ENCODE data around the gene APOBEC3G.

Gene APOBEC3G

GRCh38 chr22:39110631-39111561, 33.8 kb downstream of the APOBEC3G start:
- Histone ChIP-seq H3K27me3 (peaks cover 12% of the 10 kb centered on the region), H3K4me1 (ENCODE audit: control insufficient read depth in 1 of 2, insufficient read depth in 1 of 2, low read depth in 1 of 2, low read length in 1 of 2) (peaks cover 11 to 14% of the 10 kb centered on the region in 2 experiments), H3K9me3 (no peaks in the 10 kb centered on the region), H3K36me3 (no peaks in the 10 kb centered on the region), H3K4me3 (ENCODE audit: low read depth in 1 of 2, low read length in 1 of 2) (no peak overlapping the region), H3K27ac (peak overlapping the region; percentile 61)
- TF ChIP-seq, protein P1, sequence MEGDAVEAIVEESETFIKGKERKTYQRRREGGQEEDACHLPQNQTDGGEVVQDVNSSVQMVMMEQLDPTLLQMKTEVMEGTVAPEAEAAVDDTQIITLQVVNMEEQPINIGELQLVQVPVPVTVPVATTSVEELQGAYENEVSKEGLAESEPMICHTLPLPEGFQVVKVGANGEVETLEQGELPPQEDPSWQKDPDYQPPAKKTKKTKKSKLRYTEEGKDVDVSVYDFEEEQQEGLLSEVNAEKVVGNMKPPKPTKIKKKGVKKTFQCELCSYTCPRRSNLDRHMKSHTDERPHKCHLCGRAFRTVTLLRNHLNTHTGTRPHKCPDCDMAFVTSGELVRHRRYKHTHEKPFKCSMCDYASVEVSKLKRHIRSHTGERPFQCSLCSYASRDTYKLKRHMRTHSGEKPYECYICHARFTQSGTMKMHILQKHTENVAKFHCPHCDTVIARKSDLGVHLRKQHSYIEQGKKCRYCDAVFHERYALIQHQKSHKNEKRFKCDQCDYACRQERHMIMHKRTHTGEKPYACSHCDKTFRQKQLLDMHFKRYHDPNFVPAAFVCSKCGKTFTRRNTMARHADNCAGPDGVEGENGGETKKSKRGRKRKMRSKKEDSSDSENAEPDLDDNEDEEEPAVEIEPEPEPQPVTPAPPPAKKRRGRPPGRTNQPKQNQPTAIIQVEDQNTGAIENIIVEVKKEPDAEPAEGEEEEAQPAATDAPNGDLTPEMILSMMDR (IDR thresholded peaks at IDR 0.05): no peak

DNA sequence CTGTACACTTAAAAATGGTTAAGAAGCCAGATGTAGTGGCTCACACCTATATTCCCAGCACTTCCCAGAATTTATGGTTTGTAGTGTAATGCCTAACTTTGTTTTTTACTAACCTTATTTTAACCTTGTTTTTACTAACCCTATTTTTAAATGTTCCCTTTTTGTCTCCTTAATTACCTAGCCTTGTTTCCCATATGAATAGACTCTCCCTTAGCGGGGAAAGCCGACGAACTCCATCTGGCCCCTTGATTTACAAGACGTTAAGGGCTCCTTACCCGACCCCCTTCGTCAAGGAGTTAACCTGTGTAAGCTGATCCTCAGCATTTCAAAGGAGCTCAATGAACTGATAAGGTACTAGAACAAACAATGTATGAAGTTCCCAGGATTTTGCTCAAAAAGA, 37.0 kb downstream of the APOBEC3G start:
- H3K27me3 ChIP-seq: peaks cover 12% of the 10 kb centered on the region
- peaks cover 11 to 14% of the 10 kb centered on the region in 2 experiments for H3K4me1 ChIP-seq (ENCODE audit: control insufficient read depth in 1 of 2, insufficient read depth in 1 of 2, low read depth in 1 of 2, low read length in 1 of 2)
- H3K4me3 ChIP-seq (ENCODE audit: low read depth in 1 of 2, low read length in 1 of 2): no peak overlapping the region
- no peak overlapping the region for H3K27ac ChIP-seq
- no peaks in the 10 kb centered on the region for H3K36me3 ChIP-seq
- TF ChIP-seq, protein P1 (IDR thresholded peaks at IDR 0.05): no peak
- no peaks in the 10 kb centered on the region for H3K9me3 ChIP-seq

DNA sequence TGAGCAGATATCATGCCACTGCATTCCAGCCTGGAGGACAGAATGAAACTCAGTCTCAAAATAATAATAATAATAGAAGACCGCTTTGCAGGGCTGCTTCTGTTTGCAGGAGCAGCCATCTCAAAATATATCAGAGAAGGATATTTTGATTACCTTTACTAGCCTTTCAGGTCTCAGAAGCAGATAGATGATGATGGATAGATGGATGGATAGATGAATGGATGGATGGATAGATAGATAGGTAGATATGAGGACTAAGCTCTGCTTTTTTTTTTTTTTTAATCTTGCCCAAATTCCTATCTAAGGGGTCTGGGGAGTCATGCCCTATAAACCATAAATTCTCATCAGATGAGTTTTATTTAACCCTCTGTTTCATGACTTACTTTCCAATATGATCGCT, 38.5 kb downstream of the APOBEC3G start:
- Histone ChIP-seq H3K4me1 (ENCODE audit: control insufficient read depth in 1 of 2, insufficient read depth in 1 of 2, low read depth in 1 of 2, low read length in 1 of 2) (peaks cover 8 to 11% of the 10 kb centered on the region in 2 experiments), H3K36me3 (no peaks in the 10 kb centered on the region), H3K27ac (no peak overlapping the region), H3K4me3 (ENCODE audit: low read depth in 1 of 2, low read length in 1 of 2) (no peak overlapping the region), H3K27me3 (peaks cover 12% of the 10 kb centered on the region), H3K9me3 (no peaks in the 10 kb centered on the region)
- TF ChIP-seq, protein P1 (IDR thresholded peaks at IDR 0.05): no peak

DNA sequence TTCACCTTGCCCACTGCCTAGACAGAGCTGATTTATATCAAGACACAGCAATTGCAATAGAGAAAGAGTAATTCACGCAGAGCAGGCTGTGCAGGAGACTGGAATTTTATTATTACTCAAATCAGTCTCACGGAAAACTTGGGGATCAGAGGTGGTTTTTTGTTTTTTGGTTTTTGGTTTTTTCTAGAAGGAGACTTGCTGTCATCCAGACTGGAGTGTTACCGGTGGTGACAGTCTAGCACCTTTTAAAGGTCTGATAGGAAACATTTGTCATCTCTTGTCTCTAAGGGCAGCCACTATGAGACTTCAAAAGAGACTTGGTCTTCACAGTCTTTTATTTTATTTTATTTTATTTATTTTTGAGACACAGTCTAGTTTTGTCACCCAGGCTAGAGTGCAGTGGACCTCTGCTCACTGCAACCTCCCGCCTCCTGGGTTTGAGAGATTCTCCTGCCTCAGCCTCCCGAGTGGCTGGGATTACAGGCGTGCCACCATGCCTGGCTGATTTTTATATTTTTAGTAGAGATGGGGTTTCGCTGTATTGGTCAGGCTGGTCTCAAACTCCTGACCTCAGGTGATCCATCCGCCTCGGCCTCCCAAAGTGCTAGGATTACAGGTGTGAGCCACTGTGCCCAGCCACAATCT, 39.0 kb downstream of the APOBEC3G start:
- TF ChIP-seq, protein P1 (IDR thresholded peaks at IDR 0.05): no peak
- Histone ChIP-seq H3K4me3 (ENCODE audit: low read depth in 1 of 2, low read length in 1 of 2) (no peak overlapping the region), H3K27ac (no peak overlapping the region), H3K9me3 (no peaks in the 10 kb centered on the region), H3K36me3 (no peaks in the 10 kb centered on the region), H3K27me3 (peaks cover 12% of the 10 kb centered on the region), H3K4me1 (ENCODE audit: control insufficient read depth in 1 of 2, insufficient read depth in 1 of 2, low read depth in 1 of 2, low read length in 1 of 2) (peaks cover 3 to 5% of the 10 kb centered on the region in 2 experiments)

- TF ChIP-seq, protein P1 (IDR thresholded peaks at IDR 0.05): no peak
- Histone ChIP-seq H3K9me3 (no peaks in the 10 kb centered on the region), H3K36me3 (no peaks in the 10 kb centered on the region), H3K27ac (no peak overlapping the region), H3K4me1 (ENCODE audit: control insufficient read depth in 1 of 2, insufficient read depth in 1 of 2, low read depth in 1 of 2, low read length in 1 of 2) (no peaks in the 10 kb centered on the region), H3K4me3 (ENCODE audit: low read depth in 1 of 2, low read length in 1 of 2) (no peak overlapping the region), H3K27me3 (peaks cover 12% of the 10 kb centered on the region)
Measured at GRCh38 chr22:39117585-39118191, 40.6 kb downstream of the APOBEC3G start.
